Hepatocyte (in vitro differentiated cells): ENCODE measurements around the gene ZMYND10. TPM values are rescaled to one million over a fixed set of nuclear protein-coding genes. Genes with fewer than 3 reads are reported as not detected.
A peak's percentile ranks its signal among the peaks of the same experiment; 100 is the strongest.

Source experiments
- DNase-seq: peaks from one replicate; pipeline ENCODE4 v3.0.0-alpha.2; 2016; ENCODE audit warnings: low spot score
- H2AFZ ChIP-seq: fragments of 200-600 bp; sonication (generic); 2 replicates; pipeline ENCODE4 v1.6.0; 2016; ENCODE audit warnings: antibody characterized with exemption, mild to moderate bottlenecking
- H3K27ac ChIP-seq: fragments of 200-600 bp; sonication (generic); 2 replicates; pipeline ENCODE4 v1.5.1; 2016; ENCODE audit warnings: mild to moderate bottlenecking
- H3K27me3 ChIP-seq: fragments of 200-600 bp; sonication (generic); 2 replicates; pipeline ENCODE4 v1.6.1; 2016
- H3K36me3 ChIP-seq: fragments of 200-600 bp; sonication (generic); replicated peaks from 2 replicates; pipeline ENCODE4 v1.5.1; 2016; ENCODE audit warnings: low read depth; ENCODE audit not compliant: insufficient read depth
- H3K4me1 ChIP-seq: fragments of 200-600 bp; sonication (generic); 2 replicates; pipeline ENCODE4 v1.5.1; 2016; ENCODE audit warnings: mild to moderate bottlenecking, moderate library complexity; ENCODE audit not compliant: insufficient read depth
- H3K4me2 ChIP-seq: fragments of 200-600 bp; sonication (generic); 2 replicates; pipeline ENCODE4 v1.6.0; 2016
- H3K4me3 ChIP-seq: fragments of 200-600 bp; sonication (generic); 2 replicates; pipeline ENCODE4 v1.5.1; 2016; ENCODE audit warnings: mild to moderate bottlenecking
- H3K79me2 ChIP-seq: fragments of 200-600 bp; sonication (generic); 2 replicates; pipeline ENCODE4 v1.6.0; 2017; ENCODE audit warnings: mild to moderate bottlenecking
- H3K9me2 ChIP-seq: fragments of 200-600 bp; sonication (generic); replicated peaks from 2 replicates; pipeline ENCODE4 v1.6.0; 2017; ENCODE audit warnings: mild to moderate bottlenecking; ENCODE audit not compliant: insufficient read depth
- H3K9me3 ChIP-seq: fragments of 200-600 bp; sonication (generic); 2 replicates; pipeline ENCODE4 v1.5.1; 2016; ENCODE audit warnings: low read depth, mild to moderate bottlenecking
- H4K20me1 ChIP-seq: fragments of 200-600 bp; sonication (generic); 2 replicates; pipeline ENCODE4 v1.6.0; 2016; ENCODE audit warnings: mild to moderate bottlenecking; ENCODE audit not compliant: insufficient read depth, poor library complexity, severe bottlenecking
- CTCF ChIP-seq: fragments of 200-600 bp; sonication (generic); IDR thresholded peaks from 2 replicates; pipeline ENCODE4 v1.5.1; 2016; ENCODE audit warnings: antibody characterized with exemption, mild to moderate bottlenecking; ENCODE audit not compliant: poor library complexity
- EZH2 ChIP-seq: fragments of 200-600 bp; sonication (generic); IDR thresholded peaks from 2 replicates; pipeline ENCODE4 v1.6.1; 2016; ENCODE audit warnings: antibody characterized with exemption, mild to moderate bottlenecking, borderline replicate concordance
- EZH2phosphoT487 ChIP-seq: fragments of 200-600 bp; sonication (generic); IDR thresholded peaks from one replicate; pipeline ENCODE4 v1.6.1; 2018; ENCODE audit warnings: antibody characterized with exemption, mild to moderate bottlenecking, low read depth, moderate library complexity; ENCODE audit not compliant: unreplicated experiment, severe bottlenecking
- WGBS: methylation state at CpG from one replicate; pipeline ENCODE4 v1.1.6; 2016; ENCODE audit warnings: low lambda C conversion rate; ENCODE audit errors: missing lambda C conversion rate; 5-methylcytosine and 5-hydroxymethylcytosine counted together
- polyA plus RNA-seq: library from polyadenylated mRNA; unstranded; fragments of >200 nt; fragmentation: Nextera tagmentation; extraction: Ambion mirVana; gene quantifications from 2 replicates; pipeline ENCODE4 v1.2.1, GENCODE V29; 2016
- total RNA-seq: library from RNA; depleted of rRNA; stranded (reverse); fragments of >200 nt; gene quantifications from 2 replicates; pipeline ENCODE4 v1.2.3, GENCODE V29; 2014

Gene ZMYND10
- total and polyA plus RNA-seq, 2 experiments from 2014 or later: 0.20 to 0.77 TPM

- 93% methylated on average over 6 of the region's 6 CpGs for WGBS
- H3K4me2 ChIP-seq: peak overlapping the region; percentile 79
Measured at GRCh38 chr3:50300681-50301254, 44.8 kb downstream of the ZMYND10 start.

GRCh38 chr3:50299929-50300680 is 45.4 kb downstream of the ZMYND10 start:
- H3K4me3 ChIP-seq: peak overlapping the region; percentile 5
- DNase-seq: no peak
- H3K4me1 ChIP-seq: peaks cover 17% of the 10 kb centered on the region
- H3K27ac ChIP-seq: peak overlapping the region; percentile 94
- H2AFZ ChIP-seq: peak overlapping the region; percentile 23
- no peaks in the 10 kb centered on the region for H4K20me1 ChIP-seq
- no peaks in the 10 kb centered on the region for H3K36me3 ChIP-seq
- H3K27me3 ChIP-seq: no peaks in the 10 kb centered on the region
- 71% methylated on average over 12 of the region's 12 CpGs for WGBS
- no peaks in the 10 kb centered on the region for H3K9me2 ChIP-seq
- no peak for TF ChIP-seq EZH2phosphoT487
- TF ChIP-seq CTCF: no peak
- TF ChIP-seq EZH2: no peak
- H3K4me2 ChIP-seq: peak overlapping the region; percentile 79
- H3K79me2 ChIP-seq: peaks cover 11% of the 10 kb centered on the region
- H3K9me3 ChIP-seq: no peaks in the 10 kb centered on the region

More at GRCh38 chr3:50300681-50301254, 44.8 kb downstream of the ZMYND10 start:
- TF ChIP-seq EZH2phosphoT487 (no peak), EZH2 (no peak), CTCF (no peak)
- Histone ChIP-seq H3K36me3 (no peaks in the 10 kb centered on the region), H3K4me3 (no peak overlapping the region), H2AFZ (no peak overlapping the region), H3K4me1 (peaks cover 17% of the 10 kb centered on the region), H3K9me2 (no peaks in the 10 kb centered on the region), H3K79me2 (peaks cover 11% of the 10 kb centered on the region), H3K27me3 (no peaks in the 10 kb centered on the region), H3K27ac (peak overlapping the region; percentile 94), H4K20me1 (no peaks in the 10 kb centered on the region), H3K9me3 (no peaks in the 10 kb centered on the region)
- DNase-seq: no peak

GRCh38 chr3:50299638-50299928 is 45.9 kb downstream of the ZMYND10 start:
- H3K9me3 ChIP-seq: no peaks in the 10 kb centered on the region
- H3K4me2 ChIP-seq: peak overlapping the region; percentile 79
- no peaks in the 10 kb centered on the region for H3K36me3 ChIP-seq
- peaks cover 17% of the 10 kb centered on the region for H3K4me1 ChIP-seq
- peak overlapping the region; percentile 5 for H3K4me3 ChIP-seq
- no peak for DNase-seq
- no peaks in the 10 kb centered on the region for H3K27me3 ChIP-seq
- TF ChIP-seq EZH2 (no peak), CTCF (no peak), EZH2phosphoT487 (no peak)
- no peaks in the 10 kb centered on the region for H4K20me1 ChIP-seq
- no peaks in the 10 kb centered on the region for H3K9me2 ChIP-seq
- peak overlapping the region; percentile 23 for H2AFZ ChIP-seq
- WGBS: 3% methylated on average over 12 of the region's 12 CpGs
- peak overlapping the region; percentile 94 for H3K27ac ChIP-seq
- peaks cover 11% of the 10 kb centered on the region for H3K79me2 ChIP-seq
